Upper lobe of right lung (tissue), 1 donor: ENCODE measurements around the gene KIFC3. TPM values are rescaled to one million over a fixed set of nuclear protein-coding genes. Genes with fewer than 3 reads are reported as not detected.

Experiments used
- ATAC-seq: fragments of 200-7000 bp; cut with Tn5 transposase; one replicate; pipeline ENCODE4 v1.9.1; 2020; ENCODE audit warnings: mild to moderate bottlenecking, moderate library complexity
- DNase-seq: peaks from one replicate; pipeline ENCODE4 v3.0.0-alpha.2; 2020
- H3K27ac ChIP-seq: fragments of 200-600 bp; one replicate; pipeline ENCODE4 v1.8.0; 2022
- H3K27me3 ChIP-seq: fragments of 200-600 bp; one replicate; pipeline ENCODE4 v1.8.0; 2022; ENCODE audit warnings: mild to moderate bottlenecking
- H3K36me3 ChIP-seq: fragments of 200-600 bp; one replicate; pipeline ENCODE4 v1.8.0; 2022
- H3K4me1 ChIP-seq: fragments of 200-600 bp; one replicate; pipeline ENCODE4 v1.8.0; 2022
- H3K4me3 ChIP-seq: fragments of 200-600 bp; one replicate; pipeline ENCODE4 v1.8.0; 2022; ENCODE audit warnings: mild to moderate bottlenecking
- H3K9me3 ChIP-seq: fragments of 200-600 bp; one replicate; pipeline ENCODE4 v1.8.0; 2022
- intact Hi-C: fragments of 100-400 bp; cut with DNase I; formaldehyde crosslinking; loops from one replicate; pipeline ENCODE4 v1.11.0; 2022
- total RNA-seq: library from RNA; stranded (reverse); fragmentation: NEBNext Ultra II Directional; extraction: Animal tissue kit (Norgen Biotek cat#: 25700); gene quantifications from one replicate; pipeline ENCODE4 v1.2.1, GENCODE V29; 2021
- TF ChIP-seq, protein P1 (sequence below): fragments of 200-600 bp; IDR thresholded peaks from one replicate; pipeline ENCODE4 v1.8.0; 2022; ENCODE audit warnings: antibody characterized with exemption
- donor health status: DM: no; HTN: yes; CAD: no; lungs with severe emphysema.

KIFC3 gene
- total RNA-seq, 1 donor from 2014 or later, result 99.1 TPM

- Histone ChIP-seq H3K4me3 (no peak overlapping the region), H3K27ac (peak overlapping the region; percentile 30), H3K27me3 (no peaks in the 10 kb centered on the region), H3K9me3 (no peaks in the 10 kb centered on the region), H3K4me1 (peaks cover 8% of the 10 kb centered on the region), H3K36me3 (peaks cover 28% of the 10 kb centered on the region)
- ATAC-seq (no peak), DNase-seq (no peak)
- intact Hi-C loops, result loop anchor here (5.0 kb wide), 1 partner anchor 103 kb away; no protein-coding TSS in a partner anchor
- TF ChIP-seq, protein P1, sequence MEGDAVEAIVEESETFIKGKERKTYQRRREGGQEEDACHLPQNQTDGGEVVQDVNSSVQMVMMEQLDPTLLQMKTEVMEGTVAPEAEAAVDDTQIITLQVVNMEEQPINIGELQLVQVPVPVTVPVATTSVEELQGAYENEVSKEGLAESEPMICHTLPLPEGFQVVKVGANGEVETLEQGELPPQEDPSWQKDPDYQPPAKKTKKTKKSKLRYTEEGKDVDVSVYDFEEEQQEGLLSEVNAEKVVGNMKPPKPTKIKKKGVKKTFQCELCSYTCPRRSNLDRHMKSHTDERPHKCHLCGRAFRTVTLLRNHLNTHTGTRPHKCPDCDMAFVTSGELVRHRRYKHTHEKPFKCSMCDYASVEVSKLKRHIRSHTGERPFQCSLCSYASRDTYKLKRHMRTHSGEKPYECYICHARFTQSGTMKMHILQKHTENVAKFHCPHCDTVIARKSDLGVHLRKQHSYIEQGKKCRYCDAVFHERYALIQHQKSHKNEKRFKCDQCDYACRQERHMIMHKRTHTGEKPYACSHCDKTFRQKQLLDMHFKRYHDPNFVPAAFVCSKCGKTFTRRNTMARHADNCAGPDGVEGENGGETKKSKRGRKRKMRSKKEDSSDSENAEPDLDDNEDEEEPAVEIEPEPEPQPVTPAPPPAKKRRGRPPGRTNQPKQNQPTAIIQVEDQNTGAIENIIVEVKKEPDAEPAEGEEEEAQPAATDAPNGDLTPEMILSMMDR, result no peak
These were observed 43.2 kb downstream of the KIFC3 start for GRCh38 chr16:57759131-57759530.

DNA sequence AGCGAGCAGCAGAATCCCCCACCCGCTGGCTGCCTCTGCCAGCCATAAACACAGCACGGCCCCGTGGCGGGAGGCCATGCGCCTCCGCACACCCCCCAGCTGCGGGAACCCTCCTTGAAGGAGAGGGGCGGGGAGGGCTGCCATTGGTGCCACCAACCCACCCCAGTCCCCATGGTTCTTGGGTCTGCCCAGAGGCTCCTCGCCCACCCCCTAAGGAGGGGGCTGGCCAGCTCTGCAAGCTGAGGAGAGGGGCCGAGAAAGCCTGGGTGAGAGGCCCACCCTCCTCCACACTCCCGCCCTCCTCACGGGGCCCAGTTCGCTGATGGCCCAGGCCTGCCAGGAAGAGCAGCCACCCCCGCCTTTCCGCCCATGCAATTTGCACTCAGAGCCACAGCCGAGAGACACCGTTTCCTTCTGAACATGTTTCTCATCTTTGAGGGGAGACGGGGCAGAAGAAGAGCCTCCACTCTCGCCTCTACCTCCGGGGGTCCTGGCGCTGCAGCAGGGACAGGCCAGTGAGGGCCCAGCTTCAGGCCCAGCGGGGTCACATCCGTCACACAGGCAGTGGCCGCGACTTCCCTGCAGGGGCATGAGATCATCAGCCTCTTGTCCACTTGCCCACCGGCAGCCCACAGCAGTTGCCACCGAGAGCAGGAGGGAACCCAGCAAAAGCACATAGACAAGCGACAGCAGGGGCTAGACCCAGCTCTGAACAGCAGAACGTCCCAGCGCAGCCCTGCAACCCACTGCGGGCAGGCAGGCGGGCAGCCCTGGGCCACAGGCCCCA is 43.8 kb downstream of the KIFC3 start:
- Histone ChIP-seq H3K4me1 (peaks cover 8% of the 10 kb centered on the region), H3K9me3 (no peaks in the 10 kb centered on the region), H3K27me3 (no peaks in the 10 kb centered on the region), H3K4me3 (no peak overlapping the region), H3K36me3 (peaks cover 27% of the 10 kb centered on the region), H3K27ac (peak overlapping the region; percentile 30)
- ATAC-seq (no peak), DNase-seq (no peak)
- intact Hi-C loops, result loop anchor here (5.0 kb wide), 1 partner anchor 104 kb away; no protein-coding TSS in a partner anchor
- TF ChIP-seq, protein P1, result no peak

GRCh38 chr16:57757883-57758282 is 44.4 kb downstream of the KIFC3 start:
- ATAC-seq (no peak), DNase-seq (no peak)
- peak overlapping the region; percentile 30 for H3K27ac ChIP-seq
- H3K4me3 ChIP-seq, result no peak overlapping the region
- H3K9me3 ChIP-seq, result no peaks in the 10 kb centered on the region
- H3K27me3 ChIP-seq, result no peaks in the 10 kb centered on the region
- peaks cover 29% of the 10 kb centered on the region for H3K36me3 ChIP-seq
- peaks cover 8% of the 10 kb centered on the region for H3K4me1 ChIP-seq
- TF ChIP-seq, protein P1, result no peak
- intact Hi-C loops, result loop anchor here (5.0 kb wide), 1 partner anchor 104 kb away; no protein-coding TSS in a partner anchor

DNA sequence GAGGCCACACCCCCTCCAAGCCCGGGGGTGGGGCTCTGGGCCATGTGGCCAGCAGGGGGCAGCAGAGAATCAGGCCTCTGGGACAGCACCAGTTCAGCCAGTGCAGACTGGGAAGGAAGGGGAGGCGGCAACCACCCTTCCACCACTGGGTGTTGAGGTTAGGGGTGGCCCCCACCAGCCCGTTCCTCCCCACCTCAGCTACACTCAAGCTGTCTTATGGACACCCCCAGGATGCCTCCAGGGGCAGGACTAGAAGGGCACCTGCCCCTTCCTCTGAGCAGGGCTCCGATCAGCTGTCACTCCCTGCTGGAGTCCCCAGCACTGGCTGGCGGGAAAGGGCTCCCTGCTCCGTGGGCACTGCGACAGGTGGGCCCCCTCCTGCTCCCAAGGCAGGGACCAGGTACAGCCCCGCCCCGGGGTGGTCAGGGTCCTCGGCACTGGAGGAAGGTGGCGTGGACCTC is 44.9 kb downstream of the KIFC3 start:
- TF ChIP-seq, protein P1, result peak; percentile 99
- Histone ChIP-seq H3K4me3 (no peak overlapping the region), H3K27me3 (no peaks in the 10 kb centered on the region), H3K36me3 (peaks cover 29% of the 10 kb centered on the region), H3K27ac (peak overlapping the region; percentile 30), H3K9me3 (no peaks in the 10 kb centered on the region), H3K4me1 (peaks cover 8% of the 10 kb centered on the region)
- intact Hi-C loops, result loop anchor here (5.0 kb wide), 1 partner anchor 105 kb away; no protein-coding TSS in a partner anchor
- DNase-seq (peak; percentile 93), ATAC-seq (peak; percentile 91)

- H3K27me3 ChIP-seq, result no peaks in the 10 kb centered on the region
- intact Hi-C loops, result loop anchor here (5.0 kb wide), 1 partner anchor 106 kb away; no protein-coding TSS in a partner anchor
- H3K27ac ChIP-seq, result no peak overlapping the region
- no peak overlapping the region for H3K4me3 ChIP-seq
- TF ChIP-seq, protein P1, result no peak
- DNase-seq (no peak), ATAC-seq (no peak)
- H3K4me1 ChIP-seq, result peaks cover 8% of the 10 kb centered on the region
- H3K36me3 ChIP-seq, result peaks cover 34% of the 10 kb centered on the region
- H3K9me3 ChIP-seq, result no peaks in the 10 kb centered on the region
These were observed 45.6 kb downstream of the KIFC3 start for GRCh38 chr16:57756424-57757325.
